GM19043 (cell line): ENCODE results near the gene KCNE3.
"Not testable (repeated sequence)": the region's sequence is repeated elsewhere in the genome, so short reads cannot be mapped to it uniquely, and the experiment has no call there.

Source experiments
- ATAC-seq: cut with Tn5 transposase; IDR thresholded peaks from one replicate; pipeline ENCODE4 v1.9.1; 2021; ENCODE audit warnings: low read depth; ENCODE audit not compliant: unreplicated experiment

The KCNE3 gene

DNA sequence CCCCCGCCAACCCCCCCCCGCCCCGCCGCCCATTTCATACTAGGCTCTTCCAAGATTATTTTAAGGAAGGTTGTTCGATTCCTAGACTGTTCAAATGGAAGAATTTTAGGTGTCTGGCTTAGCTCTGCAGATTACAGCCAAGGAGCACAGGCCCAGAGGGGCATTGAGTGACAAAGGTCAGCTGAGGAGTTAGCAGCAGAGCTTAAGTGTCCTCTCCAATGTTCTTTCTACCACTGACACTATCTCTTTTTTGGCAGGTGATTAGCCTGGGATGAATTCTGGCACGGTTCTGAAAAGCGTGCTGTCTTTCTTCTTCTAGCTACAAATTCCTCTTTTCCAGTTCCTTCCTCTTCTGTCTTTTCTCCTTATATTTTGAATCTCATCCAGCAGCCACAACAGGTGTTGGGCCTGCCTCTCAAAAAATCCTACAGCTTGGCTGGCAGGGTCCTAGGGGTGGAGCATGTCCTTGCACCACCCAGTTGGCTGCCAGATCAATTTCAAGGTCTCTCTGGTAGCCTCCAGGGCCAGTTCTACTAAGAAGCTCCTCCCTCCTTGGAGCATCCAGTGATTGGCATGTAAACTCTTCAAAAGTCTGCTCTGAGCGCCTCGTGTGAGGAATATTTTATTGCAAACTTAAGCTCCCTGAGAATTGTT, 23.0 kb downstream of the KCNE3 start:
- ATAC-seq = no peak

DNA sequence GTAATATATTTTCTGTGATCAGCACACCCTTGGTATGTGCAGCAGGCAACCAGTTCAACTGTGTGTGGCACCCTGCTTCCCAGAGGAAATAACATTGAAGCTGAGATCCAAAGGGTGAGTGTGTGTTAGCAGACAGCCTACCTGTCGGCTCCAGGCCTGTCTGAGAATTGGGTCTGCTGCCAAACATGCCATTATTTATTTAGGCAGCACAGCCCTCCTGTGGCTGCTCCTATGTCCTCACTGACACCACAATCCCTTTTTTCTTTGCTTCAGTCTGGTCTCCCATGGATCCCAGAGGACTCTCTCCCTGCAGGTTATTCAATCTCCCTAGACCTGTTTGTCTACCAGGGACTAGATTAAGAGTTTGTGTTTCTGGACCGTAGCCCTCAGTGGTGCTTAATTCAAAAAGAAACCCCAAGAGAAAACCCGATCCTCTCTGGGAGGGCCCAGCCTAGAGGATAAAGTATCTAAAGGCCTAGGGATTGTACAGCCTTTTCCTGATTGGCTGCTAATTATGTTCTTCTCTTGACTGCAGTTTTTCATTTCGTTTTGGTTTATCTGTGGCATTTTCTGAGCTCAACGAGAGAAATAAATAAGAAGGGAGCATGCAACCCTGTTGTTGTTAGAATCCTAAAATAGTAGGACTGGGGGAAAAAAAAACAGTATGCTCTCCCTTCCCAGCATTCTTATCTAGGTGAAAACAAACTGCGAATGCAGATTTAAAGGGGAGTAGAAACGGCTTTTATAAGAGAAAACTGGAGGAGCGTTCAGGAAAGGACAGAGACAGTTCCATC, 24.1 kb downstream of the KCNE3 start:
- ATAC-seq = no peak

DNA sequence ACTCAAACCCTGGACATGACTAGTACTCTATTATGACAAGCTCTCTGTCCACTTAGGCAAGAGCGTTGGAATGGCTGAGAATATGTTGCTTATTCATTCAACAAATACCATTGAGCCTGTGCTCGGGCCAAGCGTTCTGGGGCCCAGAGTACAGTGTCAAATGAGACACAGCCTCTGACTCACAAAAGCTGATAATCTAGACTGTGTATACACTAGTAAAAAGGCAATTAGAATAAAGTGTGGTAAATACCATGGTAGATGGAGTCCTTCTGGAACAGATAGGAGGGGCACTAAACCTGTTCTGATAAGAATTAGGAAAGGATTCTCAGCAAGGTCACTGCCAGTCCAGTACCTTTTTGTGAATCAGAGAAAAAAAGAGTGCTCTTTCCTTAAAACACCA, 24.7 kb downstream of the KCNE3 start:
- ATAC-seq = no peak

DNA sequence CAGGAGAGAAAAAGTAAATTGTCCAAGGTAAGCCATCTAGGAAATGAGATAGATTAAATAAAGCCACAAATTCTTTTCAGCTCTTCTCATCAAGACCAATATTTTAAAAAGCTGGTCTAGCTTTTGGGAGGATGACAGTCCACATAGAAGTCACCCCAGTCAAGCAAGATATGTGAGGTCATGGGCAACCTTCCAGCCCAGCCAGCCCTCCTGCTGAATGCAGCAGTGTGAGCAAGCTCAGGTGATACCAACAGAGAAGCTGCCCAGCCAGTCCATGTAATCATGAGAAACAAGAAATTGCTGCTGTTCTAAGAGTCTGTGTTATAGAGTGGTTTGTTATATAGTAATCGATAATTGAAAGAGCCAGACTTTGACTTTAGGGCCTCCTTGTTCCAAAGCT, 28.7 kb downstream of the KCNE3 start:
- no peak for ATAC-seq

DNA sequence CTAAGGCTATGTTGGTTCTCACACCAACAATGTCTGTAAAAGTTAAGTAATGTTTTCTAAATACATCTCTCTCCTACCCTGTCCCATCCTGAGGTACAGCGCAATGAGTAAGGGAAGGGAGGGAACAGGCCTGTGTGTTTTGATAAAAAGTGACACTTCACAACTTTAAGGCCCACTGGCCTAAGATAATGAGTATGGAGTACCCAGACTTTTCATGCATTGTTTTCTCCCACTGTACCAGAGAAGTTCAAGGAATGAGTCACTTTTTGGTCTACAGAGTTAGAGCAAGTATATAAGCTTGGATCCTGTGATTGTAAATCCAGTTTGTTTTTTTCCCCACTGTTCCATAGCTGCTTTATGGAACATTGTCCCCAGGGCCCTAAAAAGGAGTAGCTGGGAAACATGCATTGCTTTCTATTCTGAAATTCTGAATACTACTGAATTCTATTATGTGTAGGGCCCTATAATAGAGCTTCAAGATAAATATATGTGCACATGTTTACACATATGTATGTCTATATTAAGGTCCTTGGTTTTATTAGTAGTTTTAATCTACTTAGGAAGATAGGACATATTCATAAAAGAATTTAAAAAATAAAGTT, 29.8 kb downstream of the KCNE3 start:
- ATAC-seq = no peak

DNA sequence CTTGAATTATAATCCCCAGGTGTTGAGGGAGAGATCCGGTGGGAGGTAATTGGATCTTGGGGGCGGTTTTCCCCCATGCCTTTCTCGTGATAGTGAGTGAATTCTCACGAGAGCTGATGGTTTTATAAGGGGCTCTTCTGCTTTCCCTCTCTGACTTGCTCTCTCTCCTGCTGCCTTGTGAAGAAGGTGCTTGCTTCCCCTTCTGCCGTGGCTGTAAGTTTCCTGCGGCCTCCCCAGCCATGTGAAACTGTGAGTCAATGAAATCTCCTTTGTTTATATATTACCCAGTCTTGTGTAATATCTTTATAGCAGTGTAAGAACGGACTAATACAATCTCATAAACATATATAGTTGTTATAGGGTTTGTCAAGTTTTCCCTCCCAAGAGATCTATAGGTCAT, 32.8 kb downstream of the KCNE3 start:
- ATAC-seq = no peak

DNA sequence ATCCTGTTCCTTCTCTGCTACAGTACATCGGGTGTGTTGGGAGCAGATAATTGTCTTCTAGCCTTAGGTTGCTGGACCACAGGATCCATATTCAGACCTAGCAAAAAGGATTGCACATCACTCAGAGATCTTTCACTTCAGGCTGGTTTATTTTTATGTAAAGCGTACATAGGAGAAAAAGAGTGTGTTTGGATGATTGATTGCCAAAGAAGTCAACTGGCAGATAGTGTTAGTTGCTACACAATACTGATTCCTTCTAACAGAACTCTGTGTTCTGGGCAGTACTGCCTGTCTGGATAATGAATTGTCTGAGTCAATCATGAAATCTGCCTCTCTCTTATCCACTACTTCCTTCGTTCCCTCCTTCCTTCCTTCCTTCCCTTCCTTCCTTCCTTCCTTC, 38.1 kb downstream of the KCNE3 start:
- ATAC-seq = no peak

DNA sequence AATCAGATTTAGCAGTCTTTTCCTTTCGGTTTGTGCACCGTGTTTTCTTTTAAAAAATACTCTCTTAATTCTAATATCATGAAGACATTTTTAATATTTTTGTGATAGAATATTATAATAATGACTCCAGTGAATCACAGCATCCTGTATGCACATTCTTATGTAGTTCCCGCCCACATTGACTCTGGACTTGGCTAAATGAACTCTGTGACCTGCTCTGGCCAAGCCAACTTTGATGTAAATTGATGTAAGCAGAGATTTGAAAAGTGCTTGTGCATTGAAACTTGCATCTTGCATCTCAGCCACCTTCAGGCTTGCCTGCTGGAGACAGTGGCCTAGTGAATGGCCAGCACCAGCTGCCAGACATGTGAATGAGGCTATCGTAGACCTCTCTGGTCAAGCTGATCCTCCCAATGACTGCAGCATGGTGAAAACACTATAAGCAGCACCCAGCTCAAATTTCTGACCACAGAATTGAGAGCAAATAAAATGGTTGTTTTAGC, 39.9 kb downstream of the KCNE3 start:
- ATAC-seq = no peak

DNA sequence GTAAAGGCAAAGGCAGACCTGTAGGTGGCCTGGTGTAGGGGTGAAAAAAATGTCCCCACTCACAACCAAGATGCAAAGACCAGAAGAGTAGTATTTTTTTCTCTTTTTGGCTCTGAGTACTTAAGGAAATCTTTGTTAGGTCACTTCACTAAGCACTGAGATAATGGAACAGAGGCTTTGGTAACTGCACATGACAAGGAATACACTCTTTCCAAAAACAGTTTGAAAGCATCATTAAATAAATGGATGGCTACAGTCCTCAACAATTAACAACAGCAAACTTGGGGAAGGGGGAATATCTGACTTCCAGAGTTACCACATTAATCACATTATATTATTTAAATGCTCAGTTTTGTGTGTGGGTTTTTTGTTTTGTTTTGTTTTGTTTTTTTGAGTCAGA, 42.2 kb downstream of the KCNE3 start:
- ATAC-seq = no peak

DNA sequence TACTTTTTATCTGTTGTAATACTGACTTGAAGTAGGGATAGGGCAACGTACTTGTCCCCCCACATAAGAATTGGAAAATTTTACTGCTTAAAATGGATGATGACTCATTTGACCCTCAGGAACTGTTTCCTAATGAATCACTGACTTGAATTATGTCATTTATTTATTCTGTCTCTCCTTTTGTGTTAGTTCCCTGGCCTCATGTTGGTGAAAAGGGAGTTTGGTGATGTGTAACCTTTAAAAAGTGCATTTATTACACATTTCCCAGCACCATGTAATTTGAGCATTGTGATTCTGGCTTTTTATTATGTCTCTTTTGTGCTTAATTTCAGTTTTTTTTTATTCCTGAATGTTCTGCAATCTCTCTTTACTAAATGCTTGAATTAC, 48.8 kb downstream of the KCNE3 start:
- ATAC-seq = no peak

DNA sequence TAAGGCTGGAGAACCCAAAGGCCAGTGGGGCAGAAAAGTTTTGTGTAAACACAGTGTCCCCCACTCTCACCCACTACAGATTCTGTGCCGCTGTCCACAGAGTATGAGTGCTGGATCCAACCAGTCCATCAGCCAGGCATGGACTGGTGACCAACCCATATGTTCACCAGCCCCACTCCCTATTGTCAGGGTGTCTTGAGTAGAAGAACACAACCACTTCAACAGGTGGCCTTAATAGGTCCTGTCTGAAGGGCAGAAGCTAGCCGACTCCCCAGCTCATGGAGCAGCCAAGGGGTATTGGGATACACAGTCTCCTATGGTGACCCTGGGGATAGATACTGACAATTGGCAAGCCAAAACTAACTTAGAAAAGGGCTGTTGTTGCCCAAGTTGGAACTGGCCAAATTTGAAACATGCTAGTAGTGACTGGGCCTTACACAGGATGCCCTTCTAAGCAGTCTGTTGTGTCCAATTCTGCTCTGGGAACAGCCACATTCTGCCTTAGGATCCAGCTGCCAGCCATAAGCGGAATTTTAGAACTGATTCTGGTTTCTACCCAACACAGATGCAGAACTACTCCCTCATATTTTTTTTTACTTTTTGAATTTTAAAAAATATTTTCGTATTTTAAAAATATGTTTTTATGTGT, 49.4 kb downstream of the KCNE3 start:
- no peak for ATAC-seq

DNA sequence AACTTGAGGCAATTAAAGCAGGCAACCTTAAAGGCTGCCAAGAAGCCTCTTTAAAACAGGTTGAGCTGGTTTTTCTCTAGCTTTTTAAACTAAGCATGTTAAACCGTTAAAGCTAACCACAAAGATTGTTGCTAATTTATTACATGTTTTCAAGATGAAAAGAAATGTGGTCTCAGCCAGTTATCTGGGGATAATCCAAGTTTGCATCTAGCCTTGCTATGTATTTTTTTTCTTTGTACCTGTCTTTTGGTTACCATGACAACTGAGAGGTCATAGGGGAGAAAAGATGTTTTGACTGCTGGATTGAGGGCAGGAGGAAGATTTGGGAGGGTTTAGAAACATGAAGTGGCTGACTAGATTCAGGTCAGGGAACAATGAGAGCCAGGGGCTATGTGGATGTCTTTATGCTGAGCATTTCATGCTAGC, 50.0 kb downstream of the KCNE3 start:
- no peak for ATAC-seq

DNA sequence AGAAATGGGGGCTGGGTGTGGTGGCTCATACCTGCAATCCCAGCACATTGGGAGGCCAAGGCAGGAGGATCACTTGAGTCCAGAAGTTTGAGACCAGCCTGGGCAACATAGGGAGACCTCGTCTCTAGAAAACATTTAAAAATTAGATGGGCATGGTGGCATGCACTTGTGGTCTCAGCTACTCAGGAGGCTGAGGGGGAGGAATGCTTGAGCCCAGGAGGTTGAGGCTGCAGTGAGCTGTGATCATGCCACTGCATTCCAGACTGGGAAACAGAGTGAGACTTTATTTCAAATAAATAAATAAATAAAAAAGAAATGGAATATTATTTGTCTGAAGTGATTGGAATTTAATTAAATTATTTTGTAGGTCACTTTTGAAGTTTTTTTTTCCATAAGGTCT, 50.4 kb downstream of the KCNE3 start:
- not testable (repeated sequence) for ATAC-seq

DNA sequence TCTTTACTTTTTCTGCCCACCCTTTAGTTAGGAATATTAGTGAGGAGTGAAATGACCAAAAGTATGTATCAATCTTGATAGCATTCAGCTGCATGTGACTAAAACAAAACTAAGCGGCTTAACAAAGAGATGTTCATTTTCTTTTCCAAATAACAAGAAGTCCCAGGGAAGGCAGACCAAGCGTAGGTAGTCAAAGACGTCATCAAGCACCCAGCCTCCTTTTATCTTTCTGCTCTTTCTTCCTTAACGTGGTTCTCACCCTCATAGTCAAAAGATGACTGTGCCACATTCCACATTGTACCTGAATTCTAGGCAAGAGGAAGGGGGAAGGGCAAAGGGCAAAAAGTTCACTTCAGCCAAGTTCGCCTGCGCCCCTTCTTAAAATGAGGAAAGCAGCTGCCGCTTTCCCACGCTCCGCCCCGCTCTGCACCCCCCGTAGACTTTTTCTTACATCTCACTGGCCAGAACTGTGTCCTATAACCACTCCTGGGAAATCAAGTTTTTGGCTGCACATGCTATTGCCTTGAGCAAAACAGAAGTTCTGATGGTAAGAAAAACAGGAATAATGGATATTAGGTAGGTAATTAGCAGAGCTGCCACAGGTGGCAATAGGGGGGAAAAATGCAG, 54.5 kb downstream of the KCNE3 start:
- ATAC-seq = no peak

DNA sequence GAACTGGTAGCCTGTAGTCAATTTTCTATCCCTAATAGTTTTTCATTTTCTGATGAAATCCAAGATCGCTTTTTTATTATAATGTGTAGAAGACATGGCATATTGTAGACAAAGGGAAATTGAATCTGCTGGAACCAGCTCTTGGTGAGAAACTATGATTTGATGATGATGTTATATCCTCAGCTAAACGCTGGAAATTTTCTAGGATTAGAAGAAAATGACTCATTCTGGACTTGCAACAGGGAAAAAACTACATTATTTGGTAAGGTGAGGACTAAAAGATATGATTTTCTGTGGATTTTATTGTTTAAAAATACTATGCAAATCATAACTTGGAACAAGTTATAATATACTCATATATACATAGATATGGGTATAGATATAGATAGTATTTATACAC, 55.0 kb downstream of the KCNE3 start:
- no peak for ATAC-seq

DNA sequence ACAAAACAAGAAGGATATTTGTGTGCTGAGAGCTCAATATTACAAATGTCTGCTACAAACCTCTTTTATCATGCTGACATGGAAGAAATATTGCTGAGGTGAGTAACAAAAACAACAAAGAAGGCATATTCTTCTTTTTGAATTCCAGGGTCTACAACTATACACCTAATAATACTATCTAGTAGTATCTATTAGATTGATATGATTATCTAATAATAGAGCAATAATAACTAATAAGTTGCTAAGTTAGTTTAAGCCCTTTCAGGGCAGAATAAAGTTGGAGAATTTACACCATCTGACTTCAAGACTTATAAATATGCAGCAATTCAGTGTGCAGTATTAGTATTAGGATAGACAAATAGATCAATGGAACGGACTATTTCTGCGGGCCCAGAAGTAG, 57.7 kb downstream of the KCNE3 start:
- no peak for ATAC-seq
